Keratinocyte (primary cell): ENCODE results near the gene KIF13A. TPM values are rescaled to one million over a fixed set of nuclear protein-coding genes. Genes with fewer than 3 reads are reported as not detected.
"Not testable (repeated sequence)": the region's sequence is repeated elsewhere in the genome, so short reads cannot be mapped to it uniquely, and the experiment has no call there.

Experiments
- DNase-seq: peaks from one replicate; pipeline ENCODE4 v3.0.0-alpha.2; 2011; ENCODE audit warnings: low read depth, missing footprints, low spot score
- FAIRE-seq: peaks from 2 replicates; lab custom pipeline; 2011; peaks lifted over from hg19 to GRCh38; lab: Jason Lieb, UNC
- H2AFZ ChIP-seq: 2 replicates; pipeline ENCODE4 v1.6.0; 2012; ENCODE audit warnings: low read length, control low read depth, inconsistent platforms; ENCODE audit not compliant: control insufficient read depth
- H3K27ac ChIP-seq: 2 replicates; pipeline ENCODE4 v1.5.1; 2011; ENCODE audit warnings: low read length; ENCODE audit not compliant: control insufficient read depth, insufficient read depth
- H3K27me3 ChIP-seq: 3 replicates; pipeline ENCODE4 v1.6.0; 2011; ENCODE audit warnings: low read length; ENCODE audit not compliant: control insufficient read depth, insufficient read depth; ENCODE audit errors: extremely low read depth
- H3K36me3 ChIP-seq, 2 experiments: 2 replicates in 1 of 2; 3 replicates in 1 of 2; pipeline ENCODE4 v1.5.1; 2011; ENCODE audit warnings: low read length in 2 of 2, mild to moderate bottlenecking in 1 of 2; ENCODE audit not compliant: control insufficient read depth in 2 of 2, insufficient read depth in 2 of 2; ENCODE audit errors: extremely low read depth in 1 of 2
- H3K4me1 ChIP-seq: 3 replicates; pipeline ENCODE4 v1.5.1; 2011; ENCODE audit warnings: low read length; ENCODE audit not compliant: control insufficient read depth, insufficient read depth; ENCODE audit errors: extremely low read depth
- H3K4me2 ChIP-seq: 3 replicates; pipeline ENCODE4 v1.6.0; 2011; ENCODE audit warnings: low read depth, low read length; ENCODE audit not compliant: control insufficient read depth, insufficient read depth; ENCODE audit errors: extremely low read depth
- H3K4me3 ChIP-seq, 3 experiments: fragments of 200-600 bp in 1 of 3; sonication (generic) in 1 of 3; 2 replicates in 2 of 3; 3 replicates in 1 of 3; pipeline ENCODE4 v1.5.1; 2011 to 2016; ENCODE audit warnings: low read length in 3 of 3, mild to moderate bottlenecking in 3 of 3, control low read depth in 2 of 3, inconsistent platforms in 1 of 3, low read depth in 1 of 3, mixed read lengths in 1 of 3, mixed run types in 1 of 3, moderate library complexity in 1 of 3; ENCODE audit not compliant: control insufficient read depth in 2 of 3, insufficient read depth in 2 of 3; ENCODE audit errors: extremely low read depth in 1 of 3
- H3K79me2 ChIP-seq: 2 replicates; pipeline ENCODE4 v1.6.0; 2012; ENCODE audit warnings: low read length; ENCODE audit not compliant: control insufficient read depth, insufficient read depth
- H3K9ac ChIP-seq: 3 replicates; pipeline ENCODE4 v1.6.0; 2011; ENCODE audit warnings: low read length; ENCODE audit not compliant: control insufficient read depth, insufficient read depth; ENCODE audit errors: extremely low read depth
- H3K9me1 ChIP-seq: 3 replicates; pipeline ENCODE4 v1.6.0; 2011; ENCODE audit warnings: low read length; ENCODE audit not compliant: control insufficient read depth, insufficient read depth; ENCODE audit errors: extremely low read depth
- H3K9me3 ChIP-seq: 2 replicates; pipeline ENCODE4 v1.5.1; 2012; ENCODE audit warnings: low read depth, low read length; ENCODE audit not compliant: control insufficient read depth
- H4K20me1 ChIP-seq: 3 replicates; pipeline ENCODE4 v1.6.0; 2011; ENCODE audit warnings: low read length; ENCODE audit not compliant: control insufficient read depth, insufficient read depth; ENCODE audit errors: extremely low read depth
- CTCF ChIP-seq, 3 experiments: IDR thresholded peaks in 1 of 3; conservative IDR thresholded peaks in 1 of 3; optimal IDR thresholded peaks in 1 of 3; 2 replicates in 2 of 3; 3 replicates in 1 of 3; pipeline versions ENCODE3 to v1.5.1; 2011; ENCODE audit warnings: low read length in 3 of 3, mild to moderate bottlenecking in 3 of 3, moderate library complexity in 2 of 3, control low read depth in 1 of 3, inconsistent platforms in 1 of 3; ENCODE audit not compliant: insufficient read depth in 2 of 3; ENCODE audit errors: extremely low read depth in 1 of 3
- EZH2 ChIP-seq: IDR thresholded peaks from one replicate; pipeline ENCODE4 v1.6.1; 2012; ENCODE audit warnings: inconsistent platforms, mild to moderate bottlenecking, low read length, moderate library complexity
- dilution Hi-C: fragments of 300-500 bp; cut with MboI; formaldehyde crosslinking; loops from one replicate; pipeline ENCODE4 v1.7.0; 2020; ENCODE audit warnings: low sequenced_read_pairs; ENCODE audit not compliant: extremely low pct_ligation_motif_present
- polyA plus RNA-seq, 5 experiments: library from polyadenylated mRNA; depleted of rRNA in 3 of 5; stranded (reverse) in 3 of 5; stranded (forward) in 1 of 5; unstranded in 1 of 5; fragments of >200 nt; gene quantifications; 1 replicate in 1 of 5; 2 replicates in 3 of 5; 3 replicates in 1 of 5; pipeline versions ENCODE4 v1.2.1 to v1.2.3, GENCODE V29; 2011 to 2012; ENCODE audit warnings: missing spikeins in 2 of 5, low read depth in 1 of 5, low replicate concordance in 1 of 5

KIF13A gene
- polyA plus RNA-seq, 1 donor (not counting 4 experiments of a cell fraction or from before 2014, with no cell fraction given), result 96.2 TPM

GRCh38 chr6:17914651-17915050 is 72.8 kb downstream of the KIF13A start:
- H3K4me2 ChIP-seq, result no peak overlapping the region
- H3K79me2 ChIP-seq, result peaks cover 89% of the 10 kb centered on the region
- peaks cover 4 to 5% of the 10 kb centered on the region in 2 experiments for H3K36me3 ChIP-seq
- H3K9me3 ChIP-seq, result no peaks in the 10 kb centered on the region
- H3K27me3 ChIP-seq, result no peaks in the 10 kb centered on the region
- peaks cover 12% of the 10 kb centered on the region for H4K20me1 ChIP-seq
- dilution Hi-C loops, result no loop called here
- no peak for DNase-seq
- TF ChIP-seq CTCF (optimal IDR thresholded peaks at IDR 0.05 in 1 of 3, IDR thresholded peaks at IDR 0.05 in 1 of 3, conservative IDR thresholded peaks at IDR 0.05 in 1 of 3; ENCODE audit: extremely low read depth in 1 of 3, insufficient read depth in 2 of 3, low read length in 3 of 3) (no peak), EZH2 (no peak)
- no peak overlapping the region for H3K27ac ChIP-seq
- FAIRE-seq, result no peak
- peaks cover 7% of the 10 kb centered on the region for H3K4me1 ChIP-seq
- no peak overlapping the region for H3K9ac ChIP-seq
- H3K9me1 ChIP-seq, result peaks cover 4% of the 10 kb centered on the region
- no peak overlapping the region for H3K4me3 ChIP-seq
- H2AFZ ChIP-seq, result no peak overlapping the region

- peaks cover 10% of the 10 kb centered on the region for H4K20me1 ChIP-seq
- peaks cover 4% of the 10 kb centered on the region for H3K9me1 ChIP-seq
- no peak overlapping the region for H3K4me3 ChIP-seq
- FAIRE-seq, result no peak
- H3K4me2 ChIP-seq, result no peak overlapping the region
- H3K36me3 ChIP-seq, result peaks cover 4 to 5% of the 10 kb centered on the region in 2 experiments
- H3K27me3 ChIP-seq, result no peaks in the 10 kb centered on the region
- no peak for DNase-seq
- dilution Hi-C loops, result no loop called here
- H2AFZ ChIP-seq, result no peak overlapping the region
- TF ChIP-seq CTCF (optimal IDR thresholded peaks at IDR 0.05 in 1 of 3, IDR thresholded peaks at IDR 0.05 in 1 of 3, conservative IDR thresholded peaks at IDR 0.05 in 1 of 3; ENCODE audit: extremely low read depth in 1 of 3, insufficient read depth in 2 of 3, low read length in 3 of 3) (no peak), EZH2 (no peak)
- no peak overlapping the region for H3K27ac ChIP-seq
- no peaks in the 10 kb centered on the region for H3K9me3 ChIP-seq
- H3K4me1 ChIP-seq, result peaks cover 23% of the 10 kb centered on the region
- peaks cover 79% of the 10 kb centered on the region for H3K79me2 ChIP-seq
- no peak overlapping the region for H3K9ac ChIP-seq
These were observed 74.9 kb downstream of the KIF13A start for GRCh38 chr6:17912521-17912920.

- Histone ChIP-seq H3K79me2 (peaks cover 76% of the 10 kb centered on the region), H3K4me1 (peaks cover 32% of the 10 kb centered on the region)
- H3K9me3 ChIP-seq, DNase-seq, dilution Hi-C loops, H2AFZ ChIP-seq, H3K4me3 ChIP-seq, FAIRE-seq, H3K27me3 ChIP-seq, H3K4me2 ChIP-seq, H3K9me1 ChIP-seq, H3K9ac ChIP-seq, H3K36me3 ChIP-seq, H3K27ac ChIP-seq, H4K20me1 ChIP-seq: not testable (repeated sequence)
These were observed 75.8 kb downstream of the KIF13A start for GRCh38 chr6:17911656-17912055.
